ENCODE measurements around the gene ST3GAL4. TPM values are rescaled to one million over a fixed set of nuclear protein-coding genes. Genes with fewer than 3 reads are reported as not detected.

Gene ST3GAL4
- polyA plus RNA-seq, 1 of the 3 experiments (the other 2 are of a cell fraction), result 32.0 TPM

- no peak for TF ChIP-seq REST (IDR thresholded peaks at IDR 0.05; ENCODE audit: low read depth, low read length)
These were observed 91.1 kb downstream of the ST3GAL4 start (continued) for GRCh38 chr11:126446581-126446980.

- Histone ChIP-seq H2AFZ (ENCODE audit: low read depth) (no peak overlapping the region), H3K36me3 (replicated peaks in 1 of 2; ENCODE audit: control insufficient read depth in 1 of 2, insufficient read depth in 2 of 2, low read length in 1 of 2) (no peaks in the 10 kb centered on the region), H3K9me3 (no peaks in the 10 kb centered on the region), H3K9me2 (no peaks in the 10 kb centered on the region), H4K20me1 (ENCODE audit: insufficient read depth) (no peaks in the 10 kb centered on the region), H3F3A (replicated peaks; ENCODE audit: insufficient read depth) (peaks cover 22% of the 10 kb centered on the region), H3K27ac (ENCODE audit: low read depth in 2 of 2, low read length in 1 of 2) (no peak overlapping the region), H3K4me2 (no peak overlapping the region), H3K79me2 (ENCODE audit: insufficient read depth) (no peaks in the 10 kb centered on the region), H3K27me3 (ENCODE audit: insufficient read depth) (no peaks in the 10 kb centered on the region), H3K9ac (no peak overlapping the region), H3K4me3 (ENCODE audit: low read depth in 2 of 2, low read length in 1 of 2) (no peak overlapping the region), H3K4me1 (ENCODE audit: control insufficient read depth in 1 of 2, insufficient read depth in 2 of 2, low read depth in 1 of 2, low read length in 1 of 2) (peaks cover 0 to 14% of the 10 kb centered on the region in 2 experiments; a peak in 1 of 4 replicates)
- ChIA-PET POLR2A (no interaction called here), CTCF (interaction anchor here (1.3 kb wide), 1 partner anchor 9 kb away, joined by 6 read pairs; no protein-coding TSS in a partner anchor)
- TF ChIP-seq MAX (IDR thresholded peaks at IDR 0.05; ENCODE audit: low read depth), result no peak
- WGBS (ENCODE audit: low lambda C conversion rate), result 70% methylated on average over 7 of the region's 7 CpGs
- DNase-seq, result no peak
These were observed 94.7 kb downstream of the ST3GAL4 start for GRCh38 chr11:126450198-126450597.

GRCh38 chr11:126450806-126451205, 95.3 kb downstream of the ST3GAL4 start:
- ChIA-PET POLR2A (no interaction called here), CTCF (no interaction called here)
- no peak overlapping the region for H3K4me2 ChIP-seq
- H2AFZ ChIP-seq (ENCODE audit: low read depth), result no peak overlapping the region
- DNase-seq, result no peak
- no peaks in the 10 kb centered on the region for H3K79me2 ChIP-seq (ENCODE audit: insufficient read depth)
- no peak overlapping the region for H3K9ac ChIP-seq
- no peak overlapping the region for H3K27ac ChIP-seq (ENCODE audit: low read depth in 2 of 2, low read length in 1 of 2)
- H3K9me3 ChIP-seq, result no peaks in the 10 kb centered on the region
- H3K9me2 ChIP-seq, result no peaks in the 10 kb centered on the region
- no peak overlapping the region for H3K4me3 ChIP-seq (ENCODE audit: low read depth in 2 of 2, low read length in 1 of 2)
- 63% methylated on average over 11 of the region's 11 CpGs for WGBS (ENCODE audit: low lambda C conversion rate)
- no peaks in the 10 kb centered on the region for H4K20me1 ChIP-seq (ENCODE audit: insufficient read depth)
- no peaks in the 10 kb centered on the region for H3K36me3 ChIP-seq (replicated peaks in 1 of 2; ENCODE audit: control insufficient read depth in 1 of 2, insufficient read depth in 2 of 2, low read length in 1 of 2)
- no peaks in the 10 kb centered on the region for H3K27me3 ChIP-seq (ENCODE audit: insufficient read depth)
- TF ChIP-seq FOSL2 (IDR thresholded peaks at IDR 0.05; ENCODE audit: borderline replicate concordance, low read depth) (no peak), CHD2 (IDR thresholded peaks at IDR 0.05; ENCODE audit: low read length, partially characterized antibody) (no peak), YY1 (IDR thresholded peaks at IDR 0.05; ENCODE audit: low read depth) (no peak)
- peaks cover 0 to 14% of the 10 kb centered on the region in 2 experiments; a peak in 1 of 4 replicates for H3K4me1 ChIP-seq (ENCODE audit: control insufficient read depth in 1 of 2, insufficient read depth in 2 of 2, low read depth in 1 of 2, low read length in 1 of 2)
- H3F3A ChIP-seq (replicated peaks; ENCODE audit: insufficient read depth), result peaks cover 22% of the 10 kb centered on the region
